ENCODE data around the gene BNIP5. TPM values are rescaled to one million over a fixed set of nuclear protein-coding genes. Genes with fewer than 3 reads are reported as not detected.

Gene BNIP5
- total RNA-seq, 2 donors from 2014 or later = not detected

- H3K4me1 ChIP-seq (ENCODE audit: control insufficient read depth in 1 of 2, low read depth in 2 of 2) = peaks cover 11 to 43% of the 10 kb centered on the region in 2 donors
- no peak for TF ChIP-seq CTCF (IDR thresholded peaks at IDR 0.05)
- ATAC-seq (ENCODE audit: insufficient number of reproducible peaks, low FRiP score, low read depth) = no peak
- H3K4me3 ChIP-seq = no peak overlapping the region
- no peak for DNase-seq (ENCODE audit: low spot score)
- H3K36me3 ChIP-seq = no peaks in the 10 kb centered on the region
- H3K27me3 ChIP-seq (replicated peaks; ENCODE audit: insufficient read depth) = no peaks in the 10 kb centered on the region
- no peak overlapping the region for H3K27ac ChIP-seq
- H3K9me3 ChIP-seq = no peaks in the 10 kb centered on the region
These were observed 10.9 kb upstream of the BNIP5 start for GRCh38 chr6:36347621-36348020.

GRCh38 chr6:36346486-36347273, 10.0 kb upstream of the BNIP5 start:
- Histone ChIP-seq H3K27ac (no peak overlapping the region), H3K9me3 (no peaks in the 10 kb centered on the region), H3K27me3 (replicated peaks; ENCODE audit: insufficient read depth) (no peaks in the 10 kb centered on the region), H3K36me3 (no peaks in the 10 kb centered on the region), H3K4me1 (ENCODE audit: control insufficient read depth in 1 of 2, low read depth in 2 of 2) (peaks cover 11 to 46% of the 10 kb centered on the region in 2 donors), H3K4me3 (no peak overlapping the region)
- no peak for ATAC-seq (ENCODE audit: insufficient number of reproducible peaks, low FRiP score, low read depth)
- no peak for DNase-seq (ENCODE audit: low spot score)
- no peak for TF ChIP-seq CTCF (IDR thresholded peaks at IDR 0.05)

- Histone ChIP-seq H3K4me3 (no peak overlapping the region), H3K27ac (no peak overlapping the region), H3K9me3 (no peaks in the 10 kb centered on the region), H3K36me3 (no peaks in the 10 kb centered on the region), H3K4me1 (ENCODE audit: control insufficient read depth in 1 of 2, low read depth in 2 of 2) (peaks cover 7 to 44% of the 10 kb centered on the region in 2 donors), H3K27me3 (replicated peaks; ENCODE audit: insufficient read depth) (no peaks in the 10 kb centered on the region)
- no peak for TF ChIP-seq CTCF (IDR thresholded peaks at IDR 0.05)
- DNase-seq (ENCODE audit: low spot score) = no peak
- ATAC-seq (ENCODE audit: insufficient number of reproducible peaks, low FRiP score, low read depth) = no peak
These were observed 9.2 kb upstream of the BNIP5 start for GRCh38 chr6:36345681-36346466.

GRCh38 chr6:36343109-36343680, 6.5 kb upstream of the BNIP5 start:
- peak; percentile 22 for ATAC-seq (ENCODE audit: insufficient number of reproducible peaks, low FRiP score, low read depth)
- Histone ChIP-seq H3K27ac (peak overlapping the region; percentile 13 to 61), H3K27me3 (replicated peaks; ENCODE audit: insufficient read depth) (no peaks in the 10 kb centered on the region), H3K4me1 (ENCODE audit: control insufficient read depth in 1 of 2, low read depth in 2 of 2) (peaks cover 0 to 37% of the 10 kb centered on the region in 2 donors), H3K4me3 (no peak overlapping the region), H3K9me3 (no peaks in the 10 kb centered on the region), H3K36me3 (no peaks in the 10 kb centered on the region)
- DNase-seq (ENCODE audit: low spot score) = no peak
- TF ChIP-seq CTCF (IDR thresholded peaks at IDR 0.05) = no peak

All from thoracic aorta (tissue), 2 donors.